NT2/D1 (cell line): ENCODE measurements around the gene ITGB5.

Experiments used
- SUZ12 ChIP-seq: IDR thresholded peaks from 2 replicates; pipeline ENCODE4 v1.6.1; 2011; ENCODE audit not compliant: insufficient read length, insufficient read depth; ENCODE audit errors: extremely low read depth
- YY1 ChIP-seq: IDR thresholded peaks from 2 replicates; pipeline ENCODE4 v1.6.1; 2011; ENCODE audit not compliant: insufficient read length, insufficient read depth

DNA sequence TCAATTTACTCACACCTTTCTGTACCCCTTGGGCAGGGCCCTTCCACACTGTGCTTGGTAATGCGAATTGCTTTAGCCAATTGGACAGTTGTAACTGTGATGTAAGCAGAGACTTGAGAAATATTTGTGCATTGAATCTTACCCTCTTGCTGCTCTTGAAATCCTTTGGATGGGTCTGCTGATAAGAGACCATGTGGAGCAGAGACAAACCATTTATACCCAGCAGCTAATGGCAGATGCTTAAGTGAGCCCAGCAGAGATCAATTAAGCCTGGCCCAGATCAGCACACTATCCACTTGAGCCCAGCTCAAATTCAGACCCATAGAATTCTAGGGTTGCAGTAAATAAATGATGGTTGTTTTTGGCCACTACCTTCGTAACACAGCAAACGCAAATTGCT lies 28.1 kb upstream of the ITGB5 start:
- TF ChIP-seq YY1 (no peak), SUZ12 (no peak)
